Urothelium cell line (cell line): Measurements from ENCODE around the gene OR51L1.

Source experiments
- DNase-seq: peaks from one replicate; pipeline ENCODE4 v3.0.0; 2011; ENCODE audit warnings: low spot score, mixed read lengths
- FAIRE-seq: peaks from 2 replicates; lab custom pipeline; 2011; peaks lifted over from hg19 to GRCh38; lab: Jason Lieb, UNC

The OR51L1 gene

DNA sequence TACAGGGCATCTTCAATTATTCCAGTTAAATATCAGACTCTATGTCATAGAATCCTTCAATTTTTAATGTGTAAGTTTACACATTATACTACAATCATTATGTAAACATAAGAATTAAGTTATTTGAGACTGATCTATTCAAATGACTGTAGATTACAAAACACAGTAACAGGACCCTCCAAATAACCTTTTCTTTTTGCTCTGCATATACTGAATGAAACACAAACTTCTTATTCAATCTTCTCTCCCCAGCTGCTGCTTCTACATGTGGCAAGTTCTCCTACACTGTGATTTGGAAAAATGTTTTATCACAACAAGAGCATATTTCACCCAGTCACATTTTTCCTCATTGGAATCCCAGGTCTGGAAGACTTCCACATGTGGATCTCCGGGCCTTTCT lies 51.6 kb downstream of the OR51L1 start, which contains the start of gene OR52J3:
TSS of gene OR52J3 (plus strand) at position 301 of the 400 bp plus-strand sequence. CDS start at position 301, 0 bp downstream.
- DNase-seq (no peak), FAIRE-seq (no peak)

DNA sequence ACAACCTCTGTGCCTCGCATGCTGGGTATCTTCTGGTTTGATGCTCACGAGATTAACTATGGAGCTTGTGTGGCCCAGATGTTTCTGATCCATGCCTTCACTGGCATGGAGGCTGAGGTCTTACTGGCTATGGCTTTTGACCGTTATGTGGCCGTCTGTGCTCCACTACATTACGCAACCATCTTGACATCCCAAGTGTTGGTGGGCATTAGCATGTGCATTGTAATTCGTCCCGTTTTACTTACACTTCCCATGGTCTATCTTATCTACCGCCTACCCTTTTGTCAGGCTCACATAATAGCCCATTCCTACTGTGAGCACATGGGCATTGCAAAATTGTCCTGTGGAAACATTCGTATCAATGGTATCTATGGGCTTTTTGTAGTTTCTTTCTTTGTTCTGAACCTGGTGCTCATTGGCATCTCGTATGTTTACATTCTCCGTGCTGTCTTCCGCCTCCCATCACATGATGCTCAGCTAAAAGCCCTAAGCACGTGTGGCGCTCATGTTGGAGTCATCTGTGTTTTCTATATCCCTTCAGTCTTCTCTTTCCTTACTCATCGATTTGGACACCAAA lies 52.2 kb downstream of the OR51L1 start:
- FAIRE-seq (no peak), DNase-seq (no peak)
